CD4-positive, alpha-beta T cell treated with Interferon alpha-2 for 1 hour (primary cell): ENCODE results near the gene UBE2Q2.
"Not testable (repeated sequence)": the region's sequence is repeated elsewhere in the genome, so short reads cannot be mapped to it uniquely, and the experiment has no call there.

Source experiments
- DNase-seq, 2 donors: peaks; one replicate each; pipeline ENCODE4 v3.0.0-alpha.2; 2020 to 2022

UBE2Q2 gene

GRCh38 chr15:75842722-75843677 lies at the start of gene UBE2Q2:
TSS of gene UBE2Q2 (plus strand) at chr15:75843447. CDS start at chr15:75843667, 220 bp downstream.
- peak; percentile 68 to 81 for DNase-seq

GRCh38 chr15:75796321-75796720 lies 46.9 kb upstream of the UBE2Q2 start:
- no peak for DNase-seq

GRCh38 chr15:75797146-75797545 lies 46.1 kb upstream of the UBE2Q2 start:
- not testable (repeated sequence) for DNase-seq

GRCh38 chr15:75799190-75799589 lies 44.1 kb upstream of the UBE2Q2 start:
- DNase-seq, result no peak

- DNase-seq, result not testable (repeated sequence)
Observed at GRCh38 chr15:75800409-75800808, 42.8 kb upstream of the UBE2Q2 start.

- peak; percentile 78 to 80 for DNase-seq
Observed at GRCh38 chr15:75801859-75802593, 41.2 kb upstream of the UBE2Q2 start.

GRCh38 chr15:75807486-75807885 lies 35.8 kb upstream of the UBE2Q2 start:
- not testable (repeated sequence) for DNase-seq

GRCh38 chr15:75808009-75808408 lies 35.2 kb upstream of the UBE2Q2 start:
- DNase-seq, result not testable (repeated sequence)

- no peak for DNase-seq
Observed at GRCh38 chr15:75808563-75808962, 34.7 kb upstream of the UBE2Q2 start.

- peak; percentile 7 to 36 for DNase-seq
Observed at GRCh38 chr15:75809986-75810750, 33.1 kb upstream of the UBE2Q2 start.

GRCh38 chr15:75810874-75811498 lies 32.3 kb upstream of the UBE2Q2 start:
- DNase-seq, result no peak

- DNase-seq, result no peak
Observed at GRCh38 chr15:75811626-75812025, 31.6 kb upstream of the UBE2Q2 start.

GRCh38 chr15:75814794-75815193 lies 28.5 kb upstream of the UBE2Q2 start:
- no peak for DNase-seq

- DNase-seq, result no peak
Observed at GRCh38 chr15:75815811-75816719, 27.2 kb upstream of the UBE2Q2 start.

GRCh38 chr15:75817138-75817935 lies 25.9 kb upstream of the UBE2Q2 start:
- no peak for DNase-seq

GRCh38 chr15:75820206-75820605 lies 23.0 kb upstream of the UBE2Q2 start:
- no peak for DNase-seq

GRCh38 chr15:75821786-75822345 lies 21.4 kb upstream of the UBE2Q2 start:
- no peak for DNase-seq

- no peak for DNase-seq
Observed at GRCh38 chr15:75822685-75823278, 20.5 kb upstream of the UBE2Q2 start.

- no peak for DNase-seq
Observed at GRCh38 chr15:75823860-75824613, 19.2 kb upstream of the UBE2Q2 start.
